ENCODE results near the gene PLK2.

Gene PLK2

GRCh38 chr5:58477760-58478376, 18.0 kb upstream of the PLK2 start:
- DNase-seq (no peak), ATAC-seq (no peak)

GRCh38 chr5:58475404-58475803, 15.5 kb upstream of the PLK2 start:
- ATAC-seq (no peak), DNase-seq (no peak)

- no peak for ATAC-seq
Measured at GRCh38 chr5:58469896-58470295, 10.0 kb upstream of the PLK2 start.

GRCh38 chr5:58466939-58467338, 7.1 kb upstream of the PLK2 start:
- ATAC-seq (peak; percentile 69), DNase-seq (no peak)

More at GRCh38 chr5:58469896-58470295, 10.0 kb upstream of the PLK2 start:
- no peak for DNase-seq

GRCh38 chr5:58462623-58463230, 2.8 kb upstream of the PLK2 start:
- ATAC-seq (no peak), DNase-seq (peak; percentile 14)

- no peak for DNase-seq
- ATAC-seq = no peak
Measured at GRCh38 chr5:58462154-58462553, 2.3 kb upstream of the PLK2 start.

GRCh38 chr5:58460732-58461286, 923 bp upstream of the PLK2 start:
- DNase-seq (peak; percentile 91), ATAC-seq (peak; percentile 78)

- no peak for ATAC-seq
- peak; percentile 21 for DNase-seq
Measured at GRCh38 chr5:58459146-58460001, 512 bp downstream of the PLK2 start.

GRCh38 chr5:58458743-58459145, 1.1 kb downstream of the PLK2 start:
- DNase-seq = no peak

GRCh38 chr5:58458141-58458742, 1.6 kb downstream of the PLK2 start:
- DNase-seq (no peak), ATAC-seq (no peak)

More at GRCh38 chr5:58458743-58459145, 1.1 kb downstream of the PLK2 start:
- no peak for ATAC-seq

GRCh38 chr5:58457050-58457449, 2.8 kb downstream of the PLK2 start:
- DNase-seq (no peak), ATAC-seq (no peak)

GRCh38 chr5:58456486-58456885, 3.4 kb downstream of the PLK2 start:
- no peak for DNase-seq
- no peak for ATAC-seq

GRCh38 chr5:58456026-58456425, 3.9 kb downstream of the PLK2 start:
- DNase-seq (no peak), ATAC-seq (no peak)

GRCh38 chr5:58455480-58455879, 4.4 kb downstream of the PLK2 start:
- ATAC-seq (no peak), DNase-seq (no peak)

GRCh38 chr5:58455066-58455465, 4.8 kb downstream of the PLK2 start:
- DNase-seq (no peak), ATAC-seq (no peak)

GRCh38 chr5:58454025-58454424, 5.9 kb downstream of the PLK2 start:
- no peak for DNase-seq
- no peak for ATAC-seq

GRCh38 chr5:58453306-58453705, 6.6 kb downstream of the PLK2 start:
- ATAC-seq (no peak), DNase-seq (no peak)

GRCh38 chr5:58452566-58453258, 7.2 kb downstream of the PLK2 start:
- ATAC-seq (no peak), DNase-seq (no peak)

GRCh38 chr5:58451732-58452565, 7.9 kb downstream of the PLK2 start:
- ATAC-seq = no peak
- no peak for DNase-seq

GRCh38 chr5:58450811-58451629, 8.9 kb downstream of the PLK2 start:
- ATAC-seq (no peak), DNase-seq (no peak)
